ENCODE measurements around the gene RFX4.

The RFX4 gene

DNA sequence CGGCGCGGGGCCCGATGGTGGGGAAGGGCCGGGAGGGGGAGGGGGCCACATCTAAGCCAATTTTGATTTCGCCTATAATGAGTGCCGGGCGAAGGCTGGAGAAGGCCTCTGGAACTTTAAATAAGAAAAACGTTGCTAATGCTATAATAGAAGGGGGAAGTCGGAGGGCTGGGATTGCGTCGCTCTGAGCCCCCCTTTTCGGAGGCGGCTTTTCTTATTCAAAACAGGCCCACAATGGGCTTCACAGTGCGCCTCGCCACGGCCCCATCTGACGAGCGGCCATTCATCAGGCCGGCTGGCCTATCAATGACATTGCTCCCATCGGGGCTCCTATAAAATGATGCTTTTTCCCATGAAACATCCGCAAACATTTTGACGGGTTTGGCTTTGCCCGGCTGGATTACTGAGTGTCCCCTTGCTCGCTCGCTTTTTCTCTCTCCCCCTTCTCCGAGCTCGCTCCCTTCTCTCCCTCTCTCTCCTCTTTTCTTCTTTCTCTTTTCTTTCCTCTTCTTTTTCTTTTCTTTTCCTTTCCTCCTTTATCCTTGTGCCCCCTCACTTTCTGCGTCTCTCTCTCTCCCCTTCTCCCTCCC, at the start of gene RFX4:
Gene RFX4 (plus strand): TSS at position 364 of the 590 bp plus-strand sequence. CDS start 317 bp downstream, outside the sequence.
- Mint-ChIP-seq H3K27ac (no peak within 1 kb of the TSS), H3K4me1 (peaks cover 20% of the 10 kb centered on the region), H3K4me3 (peak within 1 kb of the TSS; percentile 74), H3K9me3 (no peaks in the 10 kb centered on the region), H3K36me3 (no peaks in the 10 kb centered on the region), H3K27me3 (peaks cover 43% of the 10 kb centered on the region)

- no peaks in the 10 kb centered on the region for H3K9me3 Mint-ChIP-seq
- H3K4me1 Mint-ChIP-seq, result no peaks in the 10 kb centered on the region
- H3K27me3 Mint-ChIP-seq, result peaks cover 1% of the 10 kb centered on the region
- H3K27ac Mint-ChIP-seq, result no peak overlapping the region
- no peak overlapping the region for H3K4me3 Mint-ChIP-seq
- peaks cover 2% of the 10 kb centered on the region for H3K36me3 Mint-ChIP-seq
Measured at GRCh38 chr12:106541201-106541600, 41.6 kb upstream of the RFX4 start.

DNA sequence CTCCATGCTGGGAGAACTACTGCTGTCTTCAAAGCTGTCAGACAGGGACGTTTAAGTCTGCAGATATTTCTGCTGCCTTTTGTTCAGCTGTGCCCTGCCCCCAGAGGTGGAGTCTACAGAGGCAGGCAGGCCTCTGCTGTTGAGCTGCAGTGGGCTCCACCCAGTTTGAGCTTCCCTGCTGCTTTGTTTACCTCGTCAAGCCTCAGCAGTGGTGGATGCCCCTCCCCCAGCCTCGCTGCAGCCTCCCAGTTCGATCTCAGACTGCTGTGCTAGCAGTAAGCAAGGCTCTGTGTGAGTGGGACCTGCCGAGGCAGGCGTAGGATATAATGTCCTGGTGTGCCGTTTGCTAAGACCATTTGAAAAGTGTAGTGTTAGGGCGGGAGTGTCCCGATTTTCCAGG, 31.4 kb upstream of the RFX4 start:
- Mint-ChIP-seq H3K4me3 (no peak overlapping the region), H3K36me3 (peaks cover 3% of the 10 kb centered on the region), H3K27ac (no peak overlapping the region), H3K27me3 (peaks cover 17% of the 10 kb centered on the region), H3K9me3 (peaks cover 14% of the 10 kb centered on the region), H3K4me1 (no peaks in the 10 kb centered on the region)

- Mint-ChIP-seq H3K4me1 (no peaks in the 10 kb centered on the region), H3K4me3 (no peak overlapping the region), H3K9me3 (peaks cover 14% of the 10 kb centered on the region), H3K36me3 (peaks cover 3% of the 10 kb centered on the region), H3K27ac (no peak overlapping the region), H3K27me3 (peaks cover 17% of the 10 kb centered on the region)
Measured at GRCh38 chr12:106552228-106552627, 30.6 kb upstream of the RFX4 start.

GRCh38 chr12:106564678-106565329, 18.0 kb upstream of the RFX4 start:
- no peak overlapping the region for H3K4me3 Mint-ChIP-seq
- H3K36me3 Mint-ChIP-seq, result no peaks in the 10 kb centered on the region
- H3K27me3 Mint-ChIP-seq, result peaks cover 40% of the 10 kb centered on the region
- H3K4me1 Mint-ChIP-seq, result no peaks in the 10 kb centered on the region
- peaks cover 6% of the 10 kb centered on the region for H3K9me3 Mint-ChIP-seq
- no peak overlapping the region for H3K27ac Mint-ChIP-seq

DNA sequence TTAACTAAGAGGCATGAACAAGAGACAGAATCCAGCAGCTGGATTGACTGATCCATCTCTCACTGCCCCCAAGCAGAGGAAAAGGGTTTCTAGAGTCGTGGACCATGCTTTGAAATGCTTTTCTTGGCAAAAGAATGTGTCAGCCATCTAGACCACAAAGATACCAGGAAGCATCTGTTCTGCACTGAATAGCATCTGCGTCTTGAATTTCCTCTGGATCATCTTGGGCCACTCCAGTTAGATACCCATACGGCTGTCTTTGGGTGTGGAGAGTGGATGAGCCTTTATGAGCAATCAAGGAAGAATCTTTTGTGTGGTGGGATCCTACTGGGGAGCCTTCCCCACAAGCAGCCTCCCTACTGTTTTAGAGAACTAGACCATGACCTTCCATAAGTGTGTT, 16.0 kb upstream of the RFX4 start:
- H3K27ac Mint-ChIP-seq, result no peak overlapping the region
- no peak overlapping the region for H3K4me3 Mint-ChIP-seq
- peaks cover 35% of the 10 kb centered on the region for H3K27me3 Mint-ChIP-seq
- H3K9me3 Mint-ChIP-seq, result peaks cover 11% of the 10 kb centered on the region
- H3K4me1 Mint-ChIP-seq, result no peaks in the 10 kb centered on the region
- H3K36me3 Mint-ChIP-seq, result peaks cover 1% of the 10 kb centered on the region

GRCh38 chr12:106573239-106573638, 9.6 kb upstream of the RFX4 start:
- Mint-ChIP-seq H3K4me1 (no peaks in the 10 kb centered on the region), H3K36me3 (peaks cover 1% of the 10 kb centered on the region), H3K4me3 (no peak overlapping the region), H3K9me3 (peaks cover 9% of the 10 kb centered on the region), H3K27ac (peak overlapping the region; percentile 6), H3K27me3 (peaks cover 17% of the 10 kb centered on the region)

- H3K27me3 Mint-ChIP-seq, result peaks cover 29% of the 10 kb centered on the region
Measured at GRCh38 chr12:106576848-106577247, 6.0 kb upstream of the RFX4 start.

DNA sequence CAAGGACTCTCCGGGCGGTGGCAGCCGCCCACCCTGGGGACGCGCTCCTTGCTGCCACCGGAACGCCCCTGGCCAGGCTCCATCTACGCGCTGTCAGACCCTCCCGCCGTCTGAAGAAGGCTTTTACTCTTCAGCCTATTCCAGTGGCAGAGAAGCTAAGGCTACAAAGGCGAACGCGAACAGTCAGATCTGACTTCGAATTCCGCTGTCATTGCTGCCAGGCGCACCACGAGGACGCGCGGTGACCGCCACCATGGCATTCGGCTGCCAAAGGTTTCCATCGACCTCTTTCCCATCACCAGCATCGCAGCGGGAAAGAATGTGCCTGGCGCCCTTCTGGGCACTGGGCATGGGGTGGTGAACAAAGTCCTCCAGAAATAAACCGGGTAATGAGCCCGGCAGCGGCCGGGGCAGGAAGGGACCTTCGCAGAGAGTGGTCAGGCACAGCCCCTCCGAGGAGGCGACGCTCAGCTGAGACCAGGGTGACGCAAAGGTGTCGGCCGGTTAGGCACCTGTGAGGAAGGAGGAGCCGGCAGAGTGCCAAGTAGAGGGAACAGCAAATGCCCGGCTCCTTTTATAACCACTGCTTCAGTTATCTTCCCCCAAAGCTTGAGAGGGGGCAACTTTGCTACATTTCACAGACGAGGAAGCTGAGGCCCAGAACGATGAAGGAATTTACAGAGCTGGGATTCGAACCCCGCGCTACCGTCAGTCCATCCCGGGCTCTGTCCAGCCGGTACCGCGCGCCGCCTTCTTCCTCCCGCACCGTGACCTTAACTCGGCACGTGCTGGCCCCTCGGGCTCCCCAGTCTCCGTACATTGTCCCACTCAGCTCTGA, 1.9 kb upstream of the RFX4 start:
- H3K4me3 Mint-ChIP-seq, result no peak overlapping the region
- no peaks in the 10 kb centered on the region for H3K9me3 Mint-ChIP-seq
- no peaks in the 10 kb centered on the region for H3K36me3 Mint-ChIP-seq
- H3K27me3 Mint-ChIP-seq, result peaks cover 44% of the 10 kb centered on the region
- H3K4me1 Mint-ChIP-seq, result peaks cover 20% of the 10 kb centered on the region
- H3K27ac Mint-ChIP-seq, result no peak overlapping the region

More at GRCh38 chr12:106576848-106577247, 6.0 kb upstream of the RFX4 start:
- no peak overlapping the region for H3K4me3 Mint-ChIP-seq
- H3K27ac Mint-ChIP-seq, result no peak overlapping the region
- peaks cover 1% of the 10 kb centered on the region for H3K4me1 Mint-ChIP-seq
- no peaks in the 10 kb centered on the region for H3K9me3 Mint-ChIP-seq
- no peaks in the 10 kb centered on the region for H3K36me3 Mint-ChIP-seq

GRCh38 chr12:106581543-106582248, 1.1 kb upstream of the RFX4 start:
- H3K4me1 Mint-ChIP-seq, result peaks cover 20% of the 10 kb centered on the region
- H3K27ac Mint-ChIP-seq, result no peak overlapping the region
- peak overlapping the region; percentile 73 for H3K4me3 Mint-ChIP-seq
- no peaks in the 10 kb centered on the region for H3K9me3 Mint-ChIP-seq
- peaks cover 44% of the 10 kb centered on the region for H3K27me3 Mint-ChIP-seq
- H3K36me3 Mint-ChIP-seq, result no peaks in the 10 kb centered on the region

- Mint-ChIP-seq H3K4me1 (peaks cover 20% of the 10 kb centered on the region), H3K4me3 (peak overlapping the region; percentile 73), H3K9me3 (no peaks in the 10 kb centered on the region), H3K36me3 (no peaks in the 10 kb centered on the region), H3K27ac (no peak overlapping the region), H3K27me3 (peaks cover 44% of the 10 kb centered on the region)
Measured at GRCh38 chr12:106582249-106582591, 584 bp upstream of the RFX4 start.

DNA sequence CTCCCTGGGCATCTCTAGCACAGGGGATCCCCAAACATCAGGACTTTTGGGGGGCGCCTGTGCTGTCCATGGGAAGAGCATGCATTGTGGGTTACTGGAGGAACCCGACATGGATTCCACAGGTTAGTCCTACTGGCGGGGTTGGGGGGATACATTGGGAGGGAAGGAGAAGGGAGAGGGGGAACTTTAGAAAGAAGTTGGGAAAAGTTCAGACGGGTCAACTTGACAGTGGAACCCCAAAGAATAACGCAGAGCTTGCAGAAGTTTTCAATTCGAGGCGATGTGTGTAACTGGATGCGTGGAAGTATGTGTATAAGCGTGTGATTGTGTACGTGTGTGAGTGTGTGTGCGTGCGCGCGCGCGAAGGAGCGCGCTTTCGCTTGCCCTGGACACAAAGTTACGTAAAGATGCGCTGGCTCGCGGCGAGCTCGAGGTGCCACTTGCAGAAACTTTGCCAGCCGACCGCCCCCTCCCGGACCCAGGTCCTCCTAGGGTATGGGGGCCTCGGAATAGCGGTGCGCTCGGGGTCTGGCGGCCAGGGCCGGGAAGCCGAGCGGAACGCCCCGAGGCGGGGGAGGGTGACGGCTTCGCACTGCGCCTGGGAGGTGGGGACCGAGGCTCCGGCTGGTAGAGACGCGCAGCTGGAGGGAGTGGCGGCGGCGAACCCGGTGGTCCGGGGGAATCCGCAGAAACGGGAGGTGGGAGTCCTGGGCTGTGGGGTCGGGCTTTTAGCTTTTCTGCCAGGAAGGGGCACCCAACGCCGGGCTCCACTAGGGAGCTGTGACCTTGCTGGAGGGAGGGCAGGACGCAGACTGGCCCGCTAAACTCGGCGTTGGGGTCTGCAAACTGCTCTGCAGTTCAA, 669 bp downstream of the RFX4 start:
- no peaks in the 10 kb centered on the region for H3K36me3 Mint-ChIP-seq

DNA sequence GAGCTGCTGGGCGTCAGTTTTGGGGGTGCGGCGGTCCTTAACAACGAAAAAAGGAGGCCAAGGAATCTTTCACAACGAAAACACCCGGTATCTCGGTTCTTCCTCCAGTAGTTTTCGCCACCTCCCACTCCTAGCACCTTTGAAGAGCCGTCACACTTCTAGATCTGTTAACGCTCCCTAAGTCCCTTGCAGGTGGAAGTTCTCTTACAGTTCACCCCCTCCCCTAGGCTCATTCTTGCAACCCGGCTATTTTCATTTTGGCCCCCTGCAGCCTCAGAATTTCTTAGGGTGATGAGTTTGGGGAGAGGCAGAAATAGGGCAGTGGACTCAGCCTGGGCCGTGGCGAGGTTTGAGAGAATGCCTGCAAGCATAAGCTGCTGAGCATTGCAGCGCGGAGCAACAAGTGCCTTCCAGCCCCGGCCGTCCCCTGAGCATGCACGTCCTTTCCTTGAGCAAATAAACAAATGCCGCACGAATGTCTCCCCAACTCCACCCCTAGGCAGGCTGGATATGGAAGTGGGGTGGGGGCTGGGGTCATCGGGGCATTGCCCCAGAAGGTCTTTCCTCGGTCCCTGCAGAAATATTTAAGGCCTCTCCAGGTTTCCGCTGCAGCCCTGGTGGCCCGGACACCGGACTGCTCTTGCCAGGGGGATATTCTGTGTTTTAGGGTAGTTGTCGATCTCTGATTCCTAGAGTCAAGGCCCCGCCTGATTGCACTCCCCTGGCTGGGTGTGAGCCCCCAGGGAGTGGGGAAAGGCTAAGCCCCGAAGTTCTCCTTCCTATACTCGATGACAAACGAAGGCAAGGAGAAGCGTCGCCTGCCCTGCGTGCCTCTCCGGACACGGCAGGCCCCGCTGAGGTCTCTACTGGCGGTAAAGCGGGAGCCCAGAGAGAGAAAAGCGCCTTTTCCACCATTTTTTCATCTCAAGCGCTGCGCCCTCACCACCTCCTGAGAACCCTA, 1.6 kb downstream of the RFX4 start:
- H3K36me3 Mint-ChIP-seq, result no peaks in the 10 kb centered on the region
- peak overlapping the region; percentile 47 for H3K4me3 Mint-ChIP-seq
- peaks cover 20% of the 10 kb centered on the region for H3K4me1 Mint-ChIP-seq
- H3K27me3 Mint-ChIP-seq, result peaks cover 51% of the 10 kb centered on the region
- no peaks in the 10 kb centered on the region for H3K9me3 Mint-ChIP-seq
- no peak overlapping the region for H3K27ac Mint-ChIP-seq

More for the DNA sequence above, 669 bp downstream of the RFX4 start:
- H3K27me3 Mint-ChIP-seq, result peaks cover 49% of the 10 kb centered on the region
- H3K9me3 Mint-ChIP-seq, result no peaks in the 10 kb centered on the region
- H3K4me1 Mint-ChIP-seq, result peaks cover 20% of the 10 kb centered on the region
- H3K27ac Mint-ChIP-seq, result no peak overlapping the region
- H3K4me3 Mint-ChIP-seq, result peak overlapping the region; percentile 74

GRCh38 chr12:106585105-106585520, 2.3 kb downstream of the RFX4 start:
- no peak overlapping the region for H3K4me3 Mint-ChIP-seq
- peaks cover 49% of the 10 kb centered on the region for H3K27me3 Mint-ChIP-seq
- no peaks in the 10 kb centered on the region for H3K36me3 Mint-ChIP-seq
- H3K27ac Mint-ChIP-seq, result no peak overlapping the region
- no peaks in the 10 kb centered on the region for H3K9me3 Mint-ChIP-seq
- H3K4me1 Mint-ChIP-seq, result peaks cover 20% of the 10 kb centered on the region

All from activated naive CD4-positive, alpha-beta T cell treated with anti-CD3 and anti-CD28 coated beads, Interleukin-2, amount 50 U/mL, for 24 hours (primary cell).